Endodermal cell (in vitro differentiated cells): ENCODE data around the gene SOS1. TPM values are rescaled to one million over a fixed set of nuclear protein-coding genes. Genes with fewer than 3 reads are reported as not detected.

ENCODE experiments used
- DNase-seq: peaks from one replicate; pipeline ENCODE4 v3.0.0-alpha.2; 2017
- H3K27ac ChIP-seq: 2 replicates; pipeline ENCODE4 v1.5.1; 2013; ENCODE audit warnings: mild to moderate bottlenecking, low read depth, low read length, moderate library complexity
- H3K27me3 ChIP-seq: 2 replicates; pipeline ENCODE4 v1.6.1; 2013; ENCODE audit warnings: mild to moderate bottlenecking, low read length, moderate library complexity; ENCODE audit not compliant: insufficient read depth, control insufficient read depth, poor library complexity, severe bottlenecking
- H3K36me3 ChIP-seq: 2 replicates; pipeline ENCODE4 v1.7.0; 2013; ENCODE audit warnings: mild to moderate bottlenecking, low read length, moderate library complexity; ENCODE audit not compliant: control insufficient read depth, insufficient read depth
- H3K4me1 ChIP-seq: one replicate; pipeline ENCODE4 v1.7.0; 2013; ENCODE audit warnings: low read length; ENCODE audit not compliant: control insufficient read depth, insufficient read depth
- H3K4me3 ChIP-seq: 2 replicates; pipeline ENCODE4 v1.5.1; 2013; ENCODE audit warnings: mild to moderate bottlenecking, low read length, moderate library complexity
- H3K9ac ChIP-seq: 2 replicates; pipeline ENCODE4 v1.6.1; 2013; ENCODE audit warnings: mild to moderate bottlenecking, low read length, moderate library complexity; ENCODE audit not compliant: poor library complexity, severe bottlenecking; ENCODE audit errors: extremely low read depth
- H3K9me3 ChIP-seq: 2 replicates; pipeline ENCODE4 v1.6.1; 2013; ENCODE audit warnings: mild to moderate bottlenecking, low read length, moderate library complexity; ENCODE audit not compliant: control insufficient read depth
- H3K27ac Mint-ChIP-seq: 2 replicates; pipeline ENCODE4 v1.8.0; 2020; ENCODE audit warnings: mixed read lengths
- H3K27me3 Mint-ChIP-seq: 2 replicates; pipeline ENCODE4 v1.8.0; 2021; ENCODE audit warnings: mild to moderate bottlenecking, mixed read lengths; ENCODE audit not compliant: insufficient read depth
- H3K36me3 Mint-ChIP-seq: 2 replicates; pipeline ENCODE4 v1.8.0; 2020; ENCODE audit warnings: low read depth, mixed read lengths
- H3K4me1 Mint-ChIP-seq: 2 replicates; pipeline ENCODE4 v1.8.0; 2020; ENCODE audit warnings: mixed read lengths
- H3K4me3 Mint-ChIP-seq: 2 replicates; pipeline ENCODE4 v1.8.0; 2020; ENCODE audit warnings: mild to moderate bottlenecking, moderate library complexity, mixed read lengths
- H3K9me3 Mint-ChIP-seq: 2 replicates; pipeline ENCODE4 v1.8.0; 2020; ENCODE audit warnings: mild to moderate bottlenecking, mixed read lengths
- WGBS, 2 experiments: methylation state at CpG; one replicate each; pipeline versions ENCODE4 v1.1.5 to v1.1.7; 2013; ENCODE audit warnings: missing lambda C conversion rate in 2 of 2, mixed read lengths in 1 of 2; ENCODE audit not compliant: insufficient coverage in 1 of 2, insufficient read length in 1 of 2; 5-methylcytosine and 5-hydroxymethylcytosine counted together
- total RNA-seq, 2 donors: library from RNA; stranded (reverse); fragmentation: NEBNext Ultra II Directional in 1 of 2; extraction: Animal tissue kit (Norgen Biotek cat#: 25700) in 1 of 2; gene quantifications; 2 replicates in 1 of 2; 3 replicates in 1 of 2; pipeline ENCODE4 v1.2.1, GENCODE V29; 2021
- TF ChIP-seq, protein P1 (sequence below): fragments of 200-600 bp; sonication (generic); conservative IDR thresholded peaks from 2 replicates; pipeline ENCODE4 v1.5.0; 2021; ENCODE audit warnings: antibody characterized with exemption, mild to moderate bottlenecking

The SOS1 gene
- total RNA-seq, 2 donors from 2014 or later, result 34.0 to 39.0 TPM

- Mint-ChIP-seq H3K4me3 (no peak overlapping the region), H3K36me3 (peaks cover 38% of the 10 kb centered on the region), H3K27me3 (no peaks in the 10 kb centered on the region), H3K27ac (no peak overlapping the region), H3K4me1 (no peaks in the 10 kb centered on the region), H3K9me3 (no peaks in the 10 kb centered on the region)
- no peaks in the 10 kb centered on the region for H3K9me3 ChIP-seq
- DNase-seq, result no peak
- H3K9ac ChIP-seq, result no peak overlapping the region
- H3K4me1 ChIP-seq, result no peaks in the 10 kb centered on the region
- H3K4me3 ChIP-seq, result no peak overlapping the region
- TF ChIP-seq, protein P1, sequence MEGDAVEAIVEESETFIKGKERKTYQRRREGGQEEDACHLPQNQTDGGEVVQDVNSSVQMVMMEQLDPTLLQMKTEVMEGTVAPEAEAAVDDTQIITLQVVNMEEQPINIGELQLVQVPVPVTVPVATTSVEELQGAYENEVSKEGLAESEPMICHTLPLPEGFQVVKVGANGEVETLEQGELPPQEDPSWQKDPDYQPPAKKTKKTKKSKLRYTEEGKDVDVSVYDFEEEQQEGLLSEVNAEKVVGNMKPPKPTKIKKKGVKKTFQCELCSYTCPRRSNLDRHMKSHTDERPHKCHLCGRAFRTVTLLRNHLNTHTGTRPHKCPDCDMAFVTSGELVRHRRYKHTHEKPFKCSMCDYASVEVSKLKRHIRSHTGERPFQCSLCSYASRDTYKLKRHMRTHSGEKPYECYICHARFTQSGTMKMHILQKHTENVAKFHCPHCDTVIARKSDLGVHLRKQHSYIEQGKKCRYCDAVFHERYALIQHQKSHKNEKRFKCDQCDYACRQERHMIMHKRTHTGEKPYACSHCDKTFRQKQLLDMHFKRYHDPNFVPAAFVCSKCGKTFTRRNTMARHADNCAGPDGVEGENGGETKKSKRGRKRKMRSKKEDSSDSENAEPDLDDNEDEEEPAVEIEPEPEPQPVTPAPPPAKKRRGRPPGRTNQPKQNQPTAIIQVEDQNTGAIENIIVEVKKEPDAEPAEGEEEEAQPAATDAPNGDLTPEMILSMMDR, result no peak
- H3K36me3 ChIP-seq, result peaks cover 21% of the 10 kb centered on the region
- H3K27ac ChIP-seq, result no peak overlapping the region
- H3K27me3 ChIP-seq, result no peaks in the 10 kb centered on the region
Measured at GRCh38 chr2:39033980-39034379, 86.9 kb downstream of the SOS1 start.

- Histone ChIP-seq H3K4me3 (no peak overlapping the region), H3K4me1 (no peaks in the 10 kb centered on the region), H3K36me3 (peaks cover 34% of the 10 kb centered on the region), H3K9ac (no peak overlapping the region), H3K9me3 (no peaks in the 10 kb centered on the region), H3K27me3 (no peaks in the 10 kb centered on the region), H3K27ac (no peak overlapping the region)
- Mint-ChIP-seq H3K27me3 (no peaks in the 10 kb centered on the region), H3K4me3 (no peak overlapping the region), H3K9me3 (no peaks in the 10 kb centered on the region), H3K36me3 (peaks cover 29% of the 10 kb centered on the region), H3K4me1 (no peaks in the 10 kb centered on the region), H3K27ac (no peak overlapping the region)
- DNase-seq, result no peak
- TF ChIP-seq, protein P1, result no peak
Measured at GRCh38 chr2:39027421-39027820, 93.4 kb downstream of the SOS1 start.

DNA sequence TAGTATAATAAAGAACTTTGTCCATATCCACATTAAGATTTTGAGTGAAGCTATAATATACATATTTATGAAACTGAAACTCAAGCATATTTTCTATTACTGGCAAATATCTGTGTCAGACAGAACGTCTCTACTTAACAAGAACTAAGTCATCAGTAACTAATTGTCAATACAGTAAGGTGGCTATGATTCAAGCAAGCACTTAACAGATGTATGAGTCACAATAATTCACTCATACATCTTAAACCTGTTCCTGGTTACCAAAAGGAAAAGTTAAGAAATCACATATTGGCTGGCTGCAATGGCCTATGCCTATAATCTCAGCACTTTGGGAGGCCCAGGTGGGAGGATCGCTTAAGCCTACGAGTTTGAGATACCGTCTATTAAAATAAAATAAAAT lies 96.0 kb downstream of the SOS1 start:
- peaks cover 22% of the 10 kb centered on the region for H3K36me3 Mint-ChIP-seq
- no peaks in the 10 kb centered on the region for H3K27me3 Mint-ChIP-seq
- H3K27ac Mint-ChIP-seq, result no peak overlapping the region
- no peak overlapping the region for H3K4me3 Mint-ChIP-seq
- H3K36me3 ChIP-seq, result peaks cover 38% of the 10 kb centered on the region
- H3K4me3 ChIP-seq, result no peak overlapping the region
- no peak for DNase-seq
- WGBS, 2 experiments, result 98% methylated on average over 4 of the region's 4 CpGs; no CpG with 5 or more reads in 1 of the 2 experiments
- no peaks in the 10 kb centered on the region for H3K27me3 ChIP-seq
- H3K27ac ChIP-seq, result no peak overlapping the region
- TF ChIP-seq, protein P1, result no peak
- H3K9ac ChIP-seq, result no peak overlapping the region
- H3K9me3 ChIP-seq, result no peaks in the 10 kb centered on the region
- no peaks in the 10 kb centered on the region for H3K4me1 ChIP-seq
- H3K9me3 Mint-ChIP-seq, result no peaks in the 10 kb centered on the region
- no peaks in the 10 kb centered on the region for H3K4me1 Mint-ChIP-seq
